Activated T-helper 17 cell treated with anti-CD3 and anti-CD28 coated beads, Interleukin-2, amount 50 U/mL, for 72 hours (primary cell): ENCODE data around the gene NDRG2. TPM values are rescaled to one million over a fixed set of nuclear protein-coding genes. Genes with fewer than 3 reads are reported as not detected.
"Not testable (repeated sequence)": the region's sequence is repeated elsewhere in the genome, so short reads cannot be mapped to it uniquely, and the experiment has no call there.

Experiments used
- ATAC-seq: fragments of 150-1000 bp; cut with Tn5 transposase; replicated peaks from 2 replicates; pipeline ENCODE4 v1.10.0; 2021; ENCODE audit warnings: mild to moderate bottlenecking, moderate library complexity
- H3K27ac Mint-ChIP-seq: one replicate; pipeline ENCODE4 v1.8.0; 2022; ENCODE audit warnings: mixed read lengths
- H3K27me3 Mint-ChIP-seq: one replicate; pipeline ENCODE4 v1.8.0; 2022; ENCODE audit warnings: mixed read lengths
- H3K36me3 Mint-ChIP-seq: one replicate; pipeline ENCODE4 v1.8.0; 2022; ENCODE audit warnings: low read depth, mild to moderate bottlenecking, mixed read lengths
- H3K4me1 Mint-ChIP-seq: one replicate; pipeline ENCODE4 v1.8.0; 2022; ENCODE audit warnings: mixed read lengths
- H3K4me3 Mint-ChIP-seq: one replicate; pipeline ENCODE4 v1.8.0; 2022; ENCODE audit warnings: mild to moderate bottlenecking, mixed read lengths
- H3K9me3 Mint-ChIP-seq: one replicate; pipeline ENCODE4 v1.8.0; 2022; ENCODE audit warnings: mixed read lengths
- total RNA-seq, 2 donors: library from RNA; stranded (reverse); gene quantifications; one replicate each; pipeline ENCODE4 v1.2.3, GENCODE V29; 2022

Gene NDRG2
- total RNA-seq, 2 donors from 2014 or later: 4.1 to 5.4 TPM

DNA sequence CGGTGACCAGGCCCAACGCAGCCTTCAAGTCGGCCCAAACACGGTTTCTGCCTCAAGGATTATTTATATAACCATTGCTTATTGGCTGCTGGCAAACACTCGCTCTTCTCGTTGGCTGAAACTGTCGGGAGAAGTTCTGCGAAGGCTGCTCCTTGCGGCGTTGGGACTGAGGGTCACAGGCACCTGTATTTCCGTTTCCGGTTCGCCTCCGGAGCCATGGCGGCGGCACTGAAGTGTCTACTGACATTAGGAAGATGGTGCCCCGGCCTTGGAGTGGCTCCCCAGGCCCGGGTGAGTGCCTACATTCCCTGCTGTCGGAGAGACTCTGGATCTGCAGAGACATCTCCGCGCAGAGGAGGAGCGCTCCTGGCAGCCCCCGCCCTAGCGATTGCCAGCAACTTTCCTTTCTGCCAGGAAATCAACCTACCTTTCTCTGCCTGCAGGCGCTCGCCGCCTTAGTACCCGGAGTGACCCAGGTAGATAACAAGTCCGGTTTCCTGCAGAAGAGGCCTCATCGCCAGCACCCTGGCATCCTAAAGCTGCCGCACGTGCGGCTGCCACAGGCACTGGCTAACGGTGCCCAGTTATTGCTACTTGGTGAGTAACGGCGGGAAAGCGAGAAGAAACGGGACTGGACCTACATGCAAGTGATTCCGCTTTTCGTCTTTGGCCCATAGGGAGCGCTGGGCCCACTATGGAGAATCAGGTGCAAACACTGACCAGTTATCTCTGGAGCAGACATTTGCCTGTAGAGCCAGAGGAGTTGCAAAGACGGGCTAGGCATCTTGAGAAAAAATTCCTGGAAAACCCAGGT is 34.9 kb downstream of the NDRG2 start, which contains the start of gene METTL17:
TSS of gene METTL17 (plus strand) at position 194 of the 814 bp plus-strand sequence. CDS start at position 217, 23 bp downstream.
- Mint-ChIP-seq H3K36me3 (peaks cover 55% of the 10 kb centered on the region), H3K27ac (peak within 1 kb of the TSS; percentile 91), H3K4me3 (peak within 1 kb of the TSS; percentile 93), H3K4me1 (peaks cover 5% of the 10 kb centered on the region), H3K27me3 (no peaks in the 10 kb centered on the region), H3K9me3 (no peaks in the 10 kb centered on the region)
- ATAC-seq: peak; percentile 97

DNA sequence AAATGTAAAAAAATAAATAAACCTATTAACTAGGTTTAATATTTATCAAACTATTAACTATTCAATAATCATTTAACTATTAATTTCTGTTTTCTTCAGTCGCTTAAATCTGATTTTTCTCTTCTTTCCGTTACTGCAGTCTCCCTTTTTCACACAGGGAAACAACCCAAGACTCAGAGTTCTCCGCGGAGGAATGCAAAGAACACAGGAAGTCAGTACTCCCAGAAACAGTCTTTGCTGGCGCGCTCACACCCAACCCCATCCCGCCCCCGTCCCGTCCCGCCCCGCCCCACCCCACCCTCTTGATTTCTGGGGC is 35.4 kb downstream of the NDRG2 start:
- Mint-ChIP-seq H3K4me3 (peak overlapping the region; percentile 93), H3K9me3 (no peaks in the 10 kb centered on the region), H3K27me3 (no peaks in the 10 kb centered on the region), H3K27ac (peak overlapping the region; percentile 91), H3K36me3 (peaks cover 50% of the 10 kb centered on the region), H3K4me1 (peaks cover 5% of the 10 kb centered on the region)
- ATAC-seq: no peak

DNA sequence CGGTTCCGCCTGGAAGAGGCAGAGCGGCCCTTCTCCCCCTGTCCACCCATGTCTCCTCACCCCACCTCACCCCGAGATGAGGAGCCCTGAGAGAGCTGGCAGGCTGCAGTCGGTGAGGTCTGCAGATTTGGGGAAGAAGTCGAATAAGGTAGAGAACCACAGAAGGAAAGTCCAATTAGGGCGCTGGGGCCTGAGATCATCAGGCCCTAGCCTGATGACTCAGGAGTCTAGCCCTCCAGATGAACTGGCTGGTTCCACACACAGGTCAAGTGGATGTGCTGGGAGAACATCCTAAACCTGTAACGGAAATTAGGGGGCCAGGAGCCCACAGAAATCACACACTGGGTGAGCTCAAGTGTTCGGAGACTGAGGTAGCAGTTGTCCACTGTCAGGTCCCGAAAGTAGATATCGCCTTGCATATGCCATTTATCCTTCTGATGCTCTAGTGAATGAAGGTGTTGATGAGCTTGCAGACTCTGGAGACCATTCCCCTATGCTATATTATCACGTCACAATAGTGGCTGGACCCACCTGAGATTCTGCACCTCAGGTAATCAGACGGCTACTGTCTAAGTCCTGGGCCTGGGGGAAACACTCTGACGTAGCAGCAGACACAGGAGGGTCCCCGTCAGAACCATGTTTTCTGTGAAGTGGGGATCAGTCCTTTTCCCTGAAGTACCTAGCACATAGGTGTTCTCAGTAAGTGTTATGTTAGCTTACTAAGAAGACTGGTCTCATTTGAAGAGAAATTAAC is 36.0 kb downstream of the NDRG2 start:
- Mint-ChIP-seq H3K9me3 (no peaks in the 10 kb centered on the region), H3K27ac (peak overlapping the region; percentile 91), H3K4me3 (peak overlapping the region; percentile 93), H3K36me3 (peaks cover 44% of the 10 kb centered on the region), H3K4me1 (peaks cover 5% of the 10 kb centered on the region), H3K27me3 (no peaks in the 10 kb centered on the region)
- ATAC-seq: no peak

DNA sequence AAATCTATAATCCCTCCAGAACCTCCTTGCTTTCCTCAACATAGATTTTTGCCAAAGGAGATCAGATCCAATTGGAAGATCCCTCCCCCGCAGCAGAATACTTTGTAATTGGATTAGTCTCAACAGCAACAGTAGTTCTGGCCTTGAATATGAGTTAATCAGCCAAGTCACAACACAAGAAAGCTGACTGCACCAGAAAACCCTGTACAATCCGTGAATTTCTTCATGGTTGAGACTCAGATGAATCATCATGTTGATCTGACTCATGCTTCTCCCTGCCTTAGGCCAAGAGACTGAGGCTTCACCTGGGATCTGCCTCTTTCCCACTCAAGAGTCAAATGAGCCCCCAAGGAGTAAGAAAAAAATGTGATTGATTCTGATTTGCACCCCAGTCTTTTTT is 38.0 kb downstream of the NDRG2 start:
- Mint-ChIP-seq H3K9me3 (no peaks in the 10 kb centered on the region), H3K27ac (no peak overlapping the region), H3K27me3 (peaks cover 3% of the 10 kb centered on the region), H3K4me1 (peaks cover under 1% of the 10 kb centered on the region), H3K4me3 (no peak overlapping the region), H3K36me3 (peaks cover 23% of the 10 kb centered on the region)
- ATAC-seq: peak; percentile 30

DNA sequence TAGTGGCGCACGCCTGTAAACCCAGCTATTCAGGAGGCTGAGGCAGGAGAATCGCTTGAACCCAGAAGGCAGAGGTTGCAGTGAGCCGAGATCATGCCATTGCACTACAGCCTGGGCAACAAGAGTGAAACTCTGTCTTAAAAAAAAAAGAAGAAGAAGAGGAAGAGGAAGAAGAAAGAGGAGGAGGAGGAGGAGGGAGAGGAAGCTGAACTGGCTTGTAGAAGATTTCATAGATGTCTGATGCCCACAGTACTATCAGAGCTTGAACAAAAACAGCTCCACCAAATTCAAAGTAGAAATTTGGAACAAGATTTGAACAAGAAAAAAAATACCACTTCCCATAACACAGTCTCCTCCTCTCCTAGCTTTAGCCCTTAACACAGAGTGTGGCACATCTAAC is 39.2 kb downstream of the NDRG2 start:
- not testable (repeated sequence) for ATAC-seq, H3K4me3 Mint-ChIP-seq, H3K4me1 Mint-ChIP-seq, H3K27ac Mint-ChIP-seq, H3K9me3 Mint-ChIP-seq, H3K27me3 Mint-ChIP-seq
- H3K36me3 Mint-ChIP-seq: peaks cover 12% of the 10 kb centered on the region

DNA sequence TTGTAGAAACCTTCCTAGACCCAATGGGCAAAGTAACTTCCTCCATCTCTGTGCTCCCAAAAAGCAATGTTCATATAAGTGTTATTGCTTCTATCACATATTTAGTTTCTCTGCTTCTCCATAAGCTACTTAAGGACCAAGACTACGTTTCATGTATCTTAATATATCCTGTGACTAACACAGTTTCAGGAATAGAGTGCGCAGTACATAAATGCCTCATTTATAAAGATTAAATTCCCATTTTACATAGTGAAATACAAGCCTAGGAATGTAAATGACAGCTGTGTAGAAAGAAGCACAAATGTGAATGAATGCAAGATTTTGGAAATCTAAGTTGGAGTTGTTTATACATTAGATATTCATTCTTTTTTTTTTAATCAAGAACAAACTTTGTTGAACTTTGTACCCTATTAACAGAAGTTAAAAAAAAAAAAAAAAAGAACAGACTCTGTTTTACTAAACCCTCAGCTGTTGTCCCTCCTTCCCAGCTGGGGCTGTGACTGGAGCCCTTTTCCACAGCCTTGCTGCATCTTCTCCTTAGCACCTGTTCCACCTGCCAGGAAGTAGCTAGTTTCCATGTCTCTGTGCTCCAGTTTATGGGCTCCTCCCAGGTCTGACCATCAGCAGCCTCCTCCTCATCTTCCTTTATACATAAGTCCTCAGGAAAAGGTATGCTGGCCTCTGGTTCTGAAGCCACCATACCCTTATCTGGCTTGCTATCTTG is 42.1 kb downstream of the NDRG2 start:
- H3K27ac Mint-ChIP-seq: no peak overlapping the region
- no peak overlapping the region for H3K4me3 Mint-ChIP-seq
- H3K4me1 Mint-ChIP-seq: no peaks in the 10 kb centered on the region
- H3K27me3 Mint-ChIP-seq: peaks cover 6% of the 10 kb centered on the region
- H3K36me3 Mint-ChIP-seq: no peaks in the 10 kb centered on the region
- ATAC-seq: no peak
- H3K9me3 Mint-ChIP-seq: no peaks in the 10 kb centered on the region

DNA sequence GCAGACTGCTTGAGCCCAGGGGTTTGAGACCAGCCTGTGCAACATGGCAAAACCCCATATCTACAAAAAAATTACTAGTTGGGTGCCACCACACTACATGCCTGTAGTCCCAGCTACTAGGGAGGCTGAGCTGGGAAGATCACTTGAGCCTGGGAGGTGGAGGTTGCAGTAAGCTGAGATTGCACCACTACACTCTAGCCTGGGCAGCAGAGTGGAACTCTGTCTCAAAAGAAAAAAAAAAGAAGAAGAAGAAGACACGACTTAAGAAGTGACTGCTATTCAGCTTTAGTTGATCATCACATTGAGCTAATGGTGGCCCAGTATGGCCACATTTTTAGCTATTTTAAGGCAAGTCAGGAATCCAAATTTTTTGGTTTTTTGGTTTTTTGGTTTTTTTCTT is 44.0 kb downstream of the NDRG2 start:
- no peak overlapping the region for H3K4me3 Mint-ChIP-seq
- H3K27me3 Mint-ChIP-seq: peaks cover 6% of the 10 kb centered on the region
- no peak for ATAC-seq
- no peaks in the 10 kb centered on the region for H3K36me3 Mint-ChIP-seq
- no peaks in the 10 kb centered on the region for H3K9me3 Mint-ChIP-seq
- no peak overlapping the region for H3K27ac Mint-ChIP-seq
- no peaks in the 10 kb centered on the region for H3K4me1 Mint-ChIP-seq

DNA sequence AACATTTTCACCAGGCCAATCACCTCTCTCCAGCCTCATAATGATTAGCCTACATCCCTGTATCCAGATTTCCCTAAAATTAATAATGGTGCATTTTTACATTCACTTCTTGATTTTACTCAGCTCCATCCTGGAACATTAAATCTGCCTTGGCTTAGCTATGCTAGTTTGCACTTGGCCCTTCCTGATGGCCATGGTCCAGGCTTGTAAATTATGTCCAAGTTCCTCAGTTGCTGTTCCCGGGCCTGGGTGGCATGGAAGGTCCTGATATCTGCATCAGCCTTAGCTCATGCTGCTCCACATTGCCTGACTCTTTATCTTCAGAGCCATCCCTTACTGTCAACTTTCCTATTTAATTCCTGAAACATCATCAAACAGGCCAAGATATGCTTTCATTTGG is 46.2 kb downstream of the NDRG2 start:
- peak overlapping the region; percentile 8 for H3K27ac Mint-ChIP-seq
- no peaks in the 10 kb centered on the region for H3K4me1 Mint-ChIP-seq
- no peak overlapping the region for H3K4me3 Mint-ChIP-seq
- no peaks in the 10 kb centered on the region for H3K9me3 Mint-ChIP-seq
- no peaks in the 10 kb centered on the region for H3K36me3 Mint-ChIP-seq
- ATAC-seq: no peak
- peaks cover 7% of the 10 kb centered on the region for H3K27me3 Mint-ChIP-seq

DNA sequence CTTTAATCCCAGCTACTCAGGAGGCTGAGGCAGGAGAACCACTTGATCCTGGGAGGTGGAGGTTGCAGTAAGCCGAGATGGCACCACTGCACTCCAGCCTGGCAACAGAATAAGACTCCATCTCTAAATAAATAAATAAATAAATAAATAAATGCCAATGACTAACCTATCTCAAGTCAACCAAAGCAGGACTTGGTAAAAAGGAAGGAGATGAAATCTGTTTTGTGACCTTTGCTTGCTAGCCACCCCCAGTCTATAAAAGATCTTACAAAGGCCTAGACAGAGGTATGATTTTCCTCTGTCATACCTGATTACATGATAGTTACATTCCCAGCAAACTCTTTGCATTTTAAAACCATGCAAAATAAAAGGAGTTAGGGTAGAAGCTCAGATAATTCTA is 48.6 kb downstream of the NDRG2 start:
- H3K4me3 Mint-ChIP-seq: no peak overlapping the region
- H3K4me1 Mint-ChIP-seq: peaks cover 5% of the 10 kb centered on the region

DNA sequence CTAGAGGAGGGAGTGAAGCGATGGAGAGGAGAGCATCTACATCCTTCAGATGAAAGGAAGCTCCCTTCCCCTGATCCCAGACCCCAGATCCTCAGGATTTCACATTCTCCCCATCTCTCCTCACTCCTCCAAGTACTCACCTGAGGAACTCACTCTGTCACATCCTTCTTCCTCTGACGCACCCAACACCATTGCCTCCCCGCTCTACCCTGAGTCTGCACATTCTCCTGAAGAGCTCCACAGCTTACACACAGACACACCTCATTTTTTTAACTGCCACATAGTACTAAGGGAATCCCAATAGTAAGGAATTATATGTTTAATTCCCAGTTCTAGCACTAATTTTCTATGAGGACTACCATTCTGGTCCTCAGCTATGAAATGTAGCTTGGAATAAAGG is 51.4 kb downstream of the NDRG2 start:
- Mint-ChIP-seq H3K27me3 (peaks cover 8% of the 10 kb centered on the region), H3K36me3 (no peaks in the 10 kb centered on the region), H3K27ac (no peak overlapping the region), H3K4me3 (no peak overlapping the region), H3K9me3 (no peaks in the 10 kb centered on the region), H3K4me1 (peaks cover 9% of the 10 kb centered on the region)
- no peak for ATAC-seq

More for the DNA sequence above, 48.6 kb downstream of the NDRG2 start:
- Mint-ChIP-seq H3K27ac (no peak overlapping the region), H3K27me3 (peaks cover 6% of the 10 kb centered on the region), H3K9me3 (no peaks in the 10 kb centered on the region), H3K36me3 (no peaks in the 10 kb centered on the region)
- ATAC-seq: no peak

DNA sequence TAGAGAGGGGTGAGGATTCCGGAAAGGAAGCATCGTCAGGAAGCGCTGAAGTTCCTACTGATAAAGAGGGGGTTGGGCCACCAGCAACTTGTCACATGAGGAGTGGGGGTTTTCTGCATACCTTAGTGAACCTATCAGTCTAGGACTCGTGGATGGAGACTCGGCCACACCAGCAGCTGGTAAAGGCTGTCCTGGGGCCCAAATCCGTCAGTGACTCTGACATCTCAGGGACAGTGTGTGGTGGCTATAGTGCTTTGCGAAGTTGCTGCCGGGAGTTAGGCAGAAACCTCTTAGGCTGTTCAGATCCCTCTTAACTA is 53.2 kb downstream of the NDRG2 start:
- Mint-ChIP-seq H3K27ac (peak overlapping the region; percentile 59), H3K9me3 (no peaks in the 10 kb centered on the region), H3K4me3 (peak overlapping the region; percentile 91), H3K36me3 (no peaks in the 10 kb centered on the region), H3K27me3 (peaks cover 18% of the 10 kb centered on the region), H3K4me1 (peaks cover 9% of the 10 kb centered on the region)
- peak; percentile 23 for ATAC-seq

DNA sequence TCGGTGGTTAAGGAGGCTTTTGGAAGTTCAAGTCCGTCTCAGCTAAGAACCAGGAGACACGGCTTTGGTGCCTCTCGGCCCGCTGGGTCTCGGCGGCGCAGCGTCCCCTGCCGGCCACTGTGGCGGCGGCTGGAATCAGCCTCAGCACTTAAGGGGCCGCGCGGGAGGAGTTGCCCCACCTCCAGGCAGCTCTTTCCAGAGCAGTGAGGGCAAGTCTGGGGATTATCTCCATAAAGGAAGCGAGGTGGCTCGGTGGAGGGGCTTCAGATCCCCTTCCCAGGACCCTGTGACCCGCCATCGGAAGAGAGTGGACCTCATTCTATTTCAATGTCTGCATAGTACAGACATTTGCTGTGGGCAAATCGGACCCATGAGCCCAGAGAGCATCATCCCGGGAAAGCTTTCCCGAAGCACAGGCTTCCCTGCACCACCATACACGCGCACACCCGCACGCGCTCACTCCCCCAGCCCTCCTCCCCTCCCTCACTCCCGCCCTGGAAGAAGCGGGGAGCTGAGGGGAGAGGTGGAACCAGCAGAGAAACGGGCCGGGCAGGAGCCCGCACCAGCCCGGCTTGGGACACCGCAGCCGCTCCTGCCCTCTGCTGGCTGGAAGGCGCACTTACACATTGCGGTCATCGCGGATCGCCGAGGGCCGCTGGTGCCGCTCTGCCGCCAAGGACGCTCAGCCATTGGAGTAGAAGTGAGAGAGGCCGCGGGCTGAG is 53.7 kb downstream of the NDRG2 start:
- no peaks in the 10 kb centered on the region for H3K9me3 Mint-ChIP-seq
- peak; percentile 93 for ATAC-seq
- H3K36me3 Mint-ChIP-seq: no peaks in the 10 kb centered on the region
- H3K4me3 Mint-ChIP-seq: peak overlapping the region; percentile 91
- H3K4me1 Mint-ChIP-seq: peaks cover 9% of the 10 kb centered on the region
- H3K27ac Mint-ChIP-seq: peak overlapping the region; percentile 59
- H3K27me3 Mint-ChIP-seq: peaks cover 18% of the 10 kb centered on the region

DNA sequence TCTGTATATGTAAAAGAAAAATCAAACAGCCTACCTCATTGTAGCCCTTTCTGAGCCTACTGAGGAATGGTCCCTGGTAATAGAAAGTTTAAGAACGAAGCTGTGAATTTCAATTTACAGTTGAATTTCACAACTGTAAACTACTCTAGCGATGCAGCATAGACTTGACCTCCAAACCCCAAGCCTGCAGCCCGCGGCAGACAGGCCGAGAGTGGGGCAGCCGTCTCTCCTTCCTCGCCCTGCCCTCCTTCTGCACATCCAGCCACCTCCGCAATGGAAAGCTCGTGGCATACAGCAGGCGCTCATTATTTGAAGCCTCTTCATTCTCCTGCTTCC is 54.2 kb downstream of the NDRG2 start:
- Mint-ChIP-seq H3K27me3 (peaks cover 18% of the 10 kb centered on the region), H3K4me1 (peaks cover 9% of the 10 kb centered on the region), H3K27ac (peak overlapping the region; percentile 59), H3K36me3 (no peaks in the 10 kb centered on the region), H3K4me3 (peak overlapping the region; percentile 91), H3K9me3 (no peaks in the 10 kb centered on the region)
- peak; percentile 16 for ATAC-seq

DNA sequence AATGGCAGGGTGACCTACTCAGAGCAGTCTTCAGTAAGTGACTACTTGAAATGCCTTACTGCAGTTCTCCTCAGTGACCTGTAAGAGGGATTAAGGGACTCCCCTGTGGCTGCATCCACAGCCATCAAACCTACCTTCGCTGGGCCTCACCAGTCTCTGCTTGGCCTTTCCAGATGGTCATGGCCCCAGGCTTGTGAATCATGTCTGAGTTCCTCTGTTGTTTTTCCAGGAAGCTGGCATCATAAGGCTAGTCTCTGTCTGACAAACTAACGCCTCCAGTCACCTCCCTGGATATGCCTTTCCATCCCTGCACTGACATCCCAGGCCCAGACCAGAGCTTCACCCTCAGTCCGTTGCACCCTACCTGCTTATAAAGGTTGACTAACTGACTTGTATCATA is 55.5 kb downstream of the NDRG2 start:
- no peaks in the 10 kb centered on the region for H3K36me3 Mint-ChIP-seq
- no peak overlapping the region for H3K4me3 Mint-ChIP-seq
- H3K9me3 Mint-ChIP-seq: no peaks in the 10 kb centered on the region
- H3K27me3 Mint-ChIP-seq: peaks cover 18% of the 10 kb centered on the region
- no peak for ATAC-seq
- no peak overlapping the region for H3K27ac Mint-ChIP-seq
- H3K4me1 Mint-ChIP-seq: peaks cover 9% of the 10 kb centered on the region
